NOMO-1 (cell line): Measurements from ENCODE around the gene ZC3HAV1L.
A peak's percentile ranks its signal among the peaks of the same experiment; 100 is the strongest.
"Not testable (repeated sequence)": the region's sequence is repeated elsewhere in the genome, so short reads cannot be mapped to it uniquely, and the experiment has no call there.

Experiments used
- DNase-seq, 2 experiments: peaks; one replicate each; lab custom pipeline; 2025; ENCODE audit not compliant: unreplicated experiment in 2 of 2; lab: John Stamatoyannopoulos, UW

Gene ZC3HAV1L

DNA sequence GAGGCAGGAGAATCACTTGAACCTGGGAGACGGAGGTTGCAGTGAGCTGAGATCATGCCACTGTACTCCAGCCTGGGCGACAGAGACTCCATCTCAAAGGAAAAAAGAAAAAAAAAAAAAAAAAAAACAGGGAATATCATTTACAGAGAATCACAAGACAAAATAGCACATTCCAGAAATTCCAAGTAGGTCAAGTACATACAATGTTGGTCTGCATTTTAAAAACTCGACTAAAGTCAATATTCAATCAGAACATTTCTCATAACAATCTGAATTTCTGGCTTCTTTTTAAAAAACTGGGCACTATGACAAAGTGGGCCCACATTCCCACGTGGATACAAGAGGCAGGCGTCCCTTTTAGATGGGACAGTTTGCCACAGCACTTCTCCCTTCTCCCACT lies 12.8 kb downstream of the ZC3HAV1L start:
- no peak for DNase-seq

DNA sequence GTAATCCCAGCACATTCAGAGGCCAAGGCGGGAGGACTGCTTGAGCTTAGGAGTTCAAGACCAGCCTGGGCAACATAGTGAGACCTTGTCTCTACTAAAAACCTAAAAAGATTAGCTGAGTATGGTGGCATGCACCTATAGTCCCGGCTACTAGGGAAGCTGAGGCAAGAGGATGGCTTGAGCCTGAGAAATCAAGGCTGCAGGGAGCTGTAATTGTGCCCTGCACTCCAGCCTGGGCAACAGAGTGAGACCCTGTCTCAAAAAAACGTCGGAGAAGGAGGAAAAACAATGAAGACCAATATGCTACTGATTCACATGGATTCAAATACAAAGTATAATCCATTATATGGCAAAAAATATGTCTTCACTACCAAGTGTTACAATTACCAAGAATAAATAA lies 13.6 kb downstream of the ZC3HAV1L start:
- no peak for DNase-seq

GRCh38 chr7:139018910-139019309 lies 16.9 kb downstream of the ZC3HAV1L start:
- DNase-seq: no peak

DNA sequence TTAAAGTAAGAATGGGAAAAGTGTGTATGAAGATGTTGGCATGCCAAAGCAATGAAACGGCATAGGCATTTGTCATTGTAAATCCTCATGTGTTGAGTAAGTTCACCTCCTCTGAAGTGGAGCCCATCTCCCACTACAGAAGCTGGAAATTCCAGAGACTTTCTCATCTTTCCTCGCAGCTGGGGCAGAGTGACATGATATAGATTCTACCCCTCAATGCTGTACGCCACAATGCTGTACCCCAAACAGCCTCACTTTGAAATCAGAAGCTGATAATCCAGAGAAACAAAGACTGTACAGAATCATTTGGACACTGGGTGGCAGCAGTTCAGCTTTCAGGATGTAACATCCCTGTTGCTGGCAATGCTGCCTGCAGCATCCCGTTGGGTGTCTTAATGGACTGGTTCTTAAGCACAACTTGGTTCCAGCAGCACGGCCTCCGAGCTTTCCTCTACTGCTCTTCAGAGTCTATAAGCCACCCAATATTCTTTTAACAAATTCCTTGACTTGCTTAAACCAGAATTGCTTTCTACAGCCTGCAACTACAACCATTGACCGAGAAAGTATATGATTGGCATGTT lies 18.8 kb downstream of the ZC3HAV1L start:
- DNase-seq: peak; percentile 9 to 32

DNA sequence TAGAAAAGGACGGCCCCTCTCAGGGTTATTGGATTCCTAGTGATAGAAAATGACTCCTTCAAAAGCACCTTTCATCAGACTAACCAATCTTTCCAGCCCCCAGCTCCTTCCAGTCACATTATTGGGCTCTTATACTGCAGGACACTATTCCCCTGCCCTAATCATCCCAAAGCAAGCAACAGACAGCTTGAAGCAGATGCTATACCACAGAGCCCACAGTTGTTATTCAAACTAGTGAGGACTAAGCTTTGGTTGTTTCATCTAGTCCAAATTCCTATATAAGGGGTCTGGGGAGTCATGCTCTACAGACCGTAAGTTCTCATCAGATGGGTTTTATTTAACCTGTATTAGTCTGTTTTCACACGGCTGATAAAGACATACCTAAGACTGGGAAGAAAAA lies 24.5 kb downstream of the ZC3HAV1L start:
- DNase-seq: no peak

DNA sequence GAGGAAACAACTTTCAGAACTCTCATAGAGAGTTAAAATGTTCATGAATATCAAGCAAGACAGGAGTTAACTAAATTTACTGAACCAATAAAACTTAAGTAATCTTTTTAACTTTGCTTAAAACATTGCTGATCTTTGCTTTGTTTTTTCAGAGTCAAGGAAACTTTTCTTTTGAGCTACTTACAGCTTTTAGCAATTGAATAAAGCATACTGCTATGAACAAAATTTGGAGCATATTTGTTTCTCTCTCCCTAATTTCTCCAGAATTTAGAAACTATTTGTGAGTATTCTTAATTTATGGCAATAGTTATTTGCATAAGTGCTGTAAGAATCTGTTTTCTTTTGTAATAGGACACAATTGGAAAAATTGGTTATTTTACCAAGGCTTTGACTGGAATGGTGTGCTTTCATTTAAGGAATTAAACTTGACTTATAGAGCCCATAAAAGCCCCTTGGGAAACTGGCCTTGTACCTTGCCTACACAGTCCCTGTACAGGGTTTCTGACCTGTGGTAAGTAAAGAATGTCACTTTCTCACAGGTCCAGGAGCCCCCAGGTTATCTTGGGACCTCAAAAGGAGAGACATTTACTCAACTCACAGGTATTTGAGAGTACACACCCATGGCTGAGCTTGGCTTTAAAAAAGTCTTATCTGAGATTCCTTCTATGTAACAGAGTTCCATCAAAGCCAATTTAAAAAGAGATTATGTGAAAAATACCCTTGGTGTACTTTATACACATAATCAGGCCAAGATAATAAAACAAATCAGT lies 31.3 kb downstream of the ZC3HAV1L start:
- DNase-seq: no peak

DNA sequence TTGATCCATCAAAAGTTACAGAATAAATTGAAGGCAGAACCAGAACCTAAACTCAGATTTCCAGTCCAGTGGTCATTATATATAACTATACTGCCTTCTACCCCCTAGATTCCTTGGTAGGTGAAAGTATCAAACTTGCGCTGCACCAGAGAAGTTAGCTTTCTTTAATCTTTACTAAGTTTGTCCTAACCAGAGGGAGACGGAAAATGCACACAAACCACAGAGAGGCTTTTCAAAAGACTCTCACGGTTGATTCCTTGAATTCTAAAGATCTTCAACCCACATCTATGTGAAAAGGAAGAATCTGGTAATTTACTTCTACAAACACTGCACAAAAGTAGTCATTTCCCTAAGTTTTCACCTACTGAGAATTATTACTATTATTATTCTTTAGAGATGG lies 36.4 kb downstream of the ZC3HAV1L start:
- no peak for DNase-seq

DNA sequence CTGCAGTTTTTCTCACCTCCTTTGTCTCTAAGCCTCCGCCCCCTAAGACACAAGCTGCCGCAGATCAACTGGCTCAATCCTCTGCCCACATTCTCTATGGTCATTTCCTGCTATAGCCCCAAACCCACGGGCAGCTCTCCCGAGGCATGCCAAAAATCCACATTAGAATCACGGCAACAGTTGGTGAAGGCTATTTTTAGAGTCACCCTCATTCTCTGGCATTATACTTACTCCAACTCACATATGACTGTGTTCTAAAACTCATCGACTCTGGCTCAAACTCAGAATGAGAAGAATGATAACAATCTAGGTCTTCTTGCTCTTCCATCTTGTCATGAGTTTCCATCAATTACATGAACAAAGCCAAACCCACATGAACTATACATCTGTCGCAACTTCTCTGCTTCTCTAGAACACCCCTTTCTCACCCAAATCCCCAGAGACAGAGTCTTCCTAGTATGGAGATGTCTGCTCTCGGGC lies 43.8 kb downstream of the ZC3HAV1L start:
- no peak for DNase-seq

DNA sequence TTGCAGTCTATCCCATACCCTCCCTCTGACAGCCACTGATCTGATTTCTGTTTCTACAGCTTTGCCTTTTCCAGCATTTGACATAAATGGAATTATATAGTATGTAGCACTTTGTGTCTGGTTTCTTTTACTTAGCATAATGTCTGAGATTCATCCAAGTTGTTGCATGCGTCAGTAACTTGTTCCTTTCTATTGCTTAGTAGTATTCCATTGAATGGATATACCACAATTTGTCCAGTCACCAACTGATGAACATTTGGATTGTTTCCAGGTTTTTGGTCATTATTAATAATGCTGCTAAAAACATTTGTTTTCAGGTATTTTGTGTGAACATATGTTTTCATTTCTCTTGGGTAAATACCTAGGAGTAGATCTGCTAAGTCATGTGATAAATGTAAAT lies 48.2 kb downstream of the ZC3HAV1L start:
- no peak for DNase-seq

GRCh38 chr7:138982204-138982623 lies 53.6 kb downstream of the ZC3HAV1L start:
- DNase-seq: no peak

DNA sequence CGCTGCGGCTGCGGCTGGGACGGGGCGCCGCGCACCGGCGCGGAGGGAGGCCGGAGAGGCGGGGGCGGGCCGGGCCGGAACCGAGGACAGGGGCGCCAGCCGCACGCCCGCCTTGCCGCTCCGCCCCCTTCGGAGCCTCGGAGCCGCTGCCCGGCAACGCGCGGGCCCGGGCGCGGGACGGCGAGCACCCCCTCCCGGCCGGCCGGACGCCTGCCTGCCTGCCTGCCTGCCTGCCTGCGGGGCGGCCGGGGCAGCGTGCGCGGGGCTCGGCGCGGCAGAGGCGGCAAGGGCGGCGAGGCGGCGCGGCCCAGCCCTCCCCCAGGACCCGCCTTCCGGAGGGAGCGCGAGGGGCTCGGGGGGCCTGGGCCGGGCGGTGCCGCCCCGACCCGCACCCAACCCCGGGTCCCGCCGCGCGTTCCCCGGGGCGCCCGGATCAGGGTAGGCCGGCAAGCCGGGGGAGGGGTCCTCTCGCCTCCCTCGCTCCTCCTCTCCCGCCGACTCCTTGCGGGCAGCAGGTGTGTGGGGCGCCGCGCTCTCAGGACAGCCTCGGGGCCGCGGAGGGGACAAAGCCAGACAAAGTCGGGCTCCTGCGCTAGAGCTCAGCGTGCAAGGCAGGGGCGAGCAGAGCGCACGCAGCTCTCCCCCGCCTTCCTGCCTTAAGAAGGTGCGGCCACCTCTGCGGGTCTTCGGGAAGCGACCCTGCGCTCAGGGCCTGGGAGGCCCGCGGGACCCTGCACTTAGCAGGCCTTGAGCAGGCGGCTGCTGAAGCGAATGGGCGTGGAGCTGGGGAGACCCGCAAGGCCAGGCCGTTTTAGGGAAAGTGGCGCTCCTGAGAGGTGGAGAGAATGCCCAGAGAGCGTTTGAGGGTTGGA lies 54.3 kb downstream of the ZC3HAV1L start, which contains the start of gene KIAA1549:
TSS of gene KIAA1549 (minus strand) at position 58 of the 872 bp plus-strand sequence. CDS start 120 bp downstream, outside the sequence.
- peak; percentile 5 to 38 for DNase-seq

- no peak for DNase-seq
Measured at GRCh38 chr7:138980563-138981291, 55.1 kb downstream of the ZC3HAV1L start.

GRCh38 chr7:138979988-138980562 lies 55.8 kb downstream of the ZC3HAV1L start:
- no peak for DNase-seq

- no peak for DNase-seq
Measured at GRCh38 chr7:138979226-138979979, 56.4 kb downstream of the ZC3HAV1L start.

GRCh38 chr7:138978541-138979184 lies 57.2 kb downstream of the ZC3HAV1L start:
- DNase-seq: no peak

- not testable (repeated sequence) for DNase-seq
Measured at GRCh38 chr7:138976161-138976560, 59.7 kb downstream of the ZC3HAV1L start.
